ENCODE measurements around the gene CAMK2A.
"Not testable (repeated sequence)": the region's sequence is repeated elsewhere in the genome, so short reads cannot be mapped to it uniquely, and the experiment has no call there.

CAMK2A gene

GRCh38 chr5:150249744-150250143, 39.8 kb downstream of the CAMK2A start:
- no peak for DNase-seq

GRCh38 chr5:150248946-150249345, 40.6 kb downstream of the CAMK2A start:
- no peak for DNase-seq

GRCh38 chr5:150248493-150248892, 41.1 kb downstream of the CAMK2A start:
- DNase-seq, result not testable (repeated sequence)

- DNase-seq, result no peak
Measured at GRCh38 chr5:150247726-150248125, 41.8 kb downstream of the CAMK2A start.

GRCh38 chr5:150246835-150247234, 42.7 kb downstream of the CAMK2A start:
- peak; percentile 42 for DNase-seq

GRCh38 chr5:150246429-150246828, 43.1 kb downstream of the CAMK2A start:
- no peak for DNase-seq

- DNase-seq, result no peak
Measured at GRCh38 chr5:150245808-150246207, 43.8 kb downstream of the CAMK2A start.

GRCh38 chr5:150245111-150245789, 44.3 kb downstream of the CAMK2A start:
- no peak for DNase-seq

- DNase-seq, result no peak
Measured at GRCh38 chr5:150244209-150244608, 45.4 kb downstream of the CAMK2A start.

GRCh38 chr5:150243590-150243989, 46.0 kb downstream of the CAMK2A start:
- no peak for DNase-seq

- DNase-seq, result no peak
Measured at GRCh38 chr5:150242251-150242894, 47.2 kb downstream of the CAMK2A start.

- no peak for DNase-seq
Measured at GRCh38 chr5:150241298-150242160, 48.0 kb downstream of the CAMK2A start.

GRCh38 chr5:150239794-150240122, 49.8 kb downstream of the CAMK2A start:
- no peak for DNase-seq

GRCh38 chr5:150239099-150239793, 50.3 kb downstream of the CAMK2A start:
- DNase-seq, result no peak

- DNase-seq, result no peak
Measured at GRCh38 chr5:150238646-150239045, 50.9 kb downstream of the CAMK2A start.

- DNase-seq, result no peak
Measured at GRCh38 chr5:150236981-150237754, 52.4 kb downstream of the CAMK2A start.

GRCh38 chr5:150236313-150236712, 53.3 kb downstream of the CAMK2A start:
- DNase-seq, result no peak

GRCh38 chr5:150235500-150235854, 54.1 kb downstream of the CAMK2A start:
- no peak for DNase-seq

GRCh38 chr5:150234576-150235499, 54.7 kb downstream of the CAMK2A start:
- DNase-seq, result peak; percentile 63

GRCh38 chr5:150233706-150234105, 55.9 kb downstream of the CAMK2A start:
- not testable (repeated sequence) for DNase-seq

GRCh38 chr5:150230842-150231241, 58.7 kb downstream of the CAMK2A start:
- DNase-seq, result no peak
